SH-SY5Y (cell line): ENCODE measurements around the gene ANKRD24.

Experiments used
- GATA2 ChIP-seq: IDR thresholded peaks from 2 replicates; pipeline ENCODE4 v1.6.1; 2011; ENCODE audit warnings: mild to moderate bottlenecking, low read depth, low read length
- GATA3 ChIP-seq: IDR thresholded peaks from 2 replicates; pipeline ENCODE4 v1.6.1; 2011; ENCODE audit warnings: low read depth, mild to moderate bottlenecking, low read length, moderate library complexity

- TF ChIP-seq GATA2 (peak; percentile 80), GATA3 (no peak)
Measured at GRCh38 chr19:4182084-4182810, at the start of gene ANKRD24, which contains the start of gene SIRT6.
